A172 (cell line): ENCODE results near the gene OSBPL7. TPM values are rescaled to one million over a fixed set of nuclear protein-coding genes. Genes with fewer than 3 reads are reported as not detected.

Experiments
- DNase-seq: peaks from one replicate; pipeline ENCODE4 v3.0.0-alpha.2; 2015; ENCODE audit warnings: low spot score
- total RNA-seq: library from RNA; depleted of rRNA; stranded (reverse); fragments of >200 nt; shearing (Covaris generic); gene quantifications from 2 replicates; pipeline ENCODE4 v1.2.3, GENCODE V29; 2014

The OSBPL7 gene
- total RNA-seq, 1 experiment from 2014 or later, result 19.1 TPM

DNA sequence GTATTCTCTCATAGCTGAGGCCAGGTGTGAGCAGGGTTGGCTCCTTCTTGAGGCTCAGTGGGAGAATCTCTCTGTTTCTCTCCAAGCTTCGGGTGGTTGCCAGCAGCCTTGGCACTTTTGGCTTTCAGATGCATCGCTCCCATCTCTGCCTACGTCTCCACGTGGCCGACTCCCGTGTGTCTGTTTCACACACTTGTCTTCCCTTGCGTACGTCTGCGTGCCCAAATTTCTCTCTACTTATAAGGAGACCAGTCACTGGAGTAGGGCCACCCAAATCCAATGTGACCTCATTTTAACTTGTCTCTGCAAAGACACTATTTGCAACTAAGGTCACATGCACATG lies 14.7 kb downstream of the OSBPL7 start:
- DNase-seq, result no peak

DNA sequence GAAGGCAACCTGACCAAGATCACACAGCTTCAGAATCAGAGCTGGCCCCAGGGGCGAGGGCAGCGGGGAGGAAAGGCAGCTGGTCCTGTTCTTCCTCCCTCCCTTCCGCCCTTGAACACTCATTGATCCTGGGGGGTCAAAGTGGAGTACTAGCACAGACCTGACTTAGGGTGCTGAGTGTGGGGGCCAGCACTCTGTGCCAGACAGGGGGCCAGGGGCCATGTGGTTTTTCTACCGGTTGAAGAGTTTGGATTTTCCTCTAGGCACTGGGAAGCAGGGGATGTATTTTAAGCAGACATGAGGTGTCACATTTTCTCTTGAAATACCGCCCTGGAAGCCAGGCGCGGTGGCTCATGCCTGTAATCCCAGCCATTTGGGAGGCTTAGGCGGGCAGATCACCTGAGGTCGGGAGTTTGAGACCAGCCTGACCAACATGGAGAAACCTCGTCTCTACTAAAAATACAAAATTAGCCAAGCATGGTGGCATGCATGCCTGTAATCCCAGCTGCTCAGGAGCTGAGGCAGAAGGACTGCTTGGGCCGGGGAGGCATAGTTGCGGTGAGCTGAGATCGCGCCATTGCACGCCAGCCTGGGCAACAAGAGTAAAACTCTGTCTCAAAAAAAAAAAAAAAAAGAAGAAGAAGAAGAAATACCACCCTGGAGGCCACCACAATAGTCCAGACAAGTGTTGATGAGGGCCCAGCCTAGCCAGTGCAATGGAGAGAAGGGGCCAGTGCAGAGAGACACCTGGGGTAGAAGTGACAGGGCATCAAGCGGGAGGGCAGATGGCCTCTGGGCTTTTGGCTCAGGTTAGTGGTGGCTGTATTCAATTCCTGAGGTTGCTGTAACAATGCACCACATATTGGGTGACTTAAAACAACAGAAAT lies 15.3 kb downstream of the OSBPL7 start:
- DNase-seq, result no peak

DNA sequence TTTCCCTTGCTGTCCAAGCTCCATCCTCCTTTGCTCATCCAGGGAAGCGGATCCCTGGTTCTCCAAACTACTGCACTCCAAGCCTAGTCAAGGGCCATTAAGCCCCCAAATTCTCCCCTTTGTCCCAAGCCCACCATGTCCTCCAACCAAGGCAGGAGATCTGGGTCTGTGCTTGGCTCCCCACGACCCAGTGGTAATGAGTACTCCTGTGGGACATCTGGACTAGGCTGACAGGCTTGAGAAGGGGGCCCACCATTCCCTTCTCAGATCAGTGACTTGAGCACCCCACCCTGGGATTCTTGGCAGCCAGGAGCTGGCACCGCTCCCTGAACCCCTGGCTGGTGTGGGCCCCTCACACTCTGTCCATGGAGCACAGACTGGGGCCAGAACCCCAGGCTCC lies 17.1 kb downstream of the OSBPL7 start:
- DNase-seq, result no peak

DNA sequence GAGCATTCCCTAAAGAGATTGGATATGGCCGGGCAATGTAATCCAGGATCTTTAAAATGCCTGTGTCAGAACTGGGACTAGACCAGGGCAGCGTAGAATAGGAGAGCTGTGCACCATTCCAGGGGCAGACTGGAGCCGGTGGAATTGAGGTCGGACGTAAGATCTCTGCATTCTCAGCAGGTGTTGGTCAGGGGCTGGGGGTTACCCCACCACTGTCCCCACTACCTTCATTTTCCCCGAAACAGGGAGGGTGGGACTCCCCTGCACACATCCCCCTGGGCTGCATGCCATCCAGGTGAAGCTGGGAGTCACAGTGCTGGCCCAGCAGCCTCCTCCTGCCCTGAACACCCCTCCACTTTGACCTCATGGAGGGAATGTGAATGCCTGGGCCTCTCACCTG lies 17.8 kb downstream of the OSBPL7 start:
- no peak for DNase-seq

DNA sequence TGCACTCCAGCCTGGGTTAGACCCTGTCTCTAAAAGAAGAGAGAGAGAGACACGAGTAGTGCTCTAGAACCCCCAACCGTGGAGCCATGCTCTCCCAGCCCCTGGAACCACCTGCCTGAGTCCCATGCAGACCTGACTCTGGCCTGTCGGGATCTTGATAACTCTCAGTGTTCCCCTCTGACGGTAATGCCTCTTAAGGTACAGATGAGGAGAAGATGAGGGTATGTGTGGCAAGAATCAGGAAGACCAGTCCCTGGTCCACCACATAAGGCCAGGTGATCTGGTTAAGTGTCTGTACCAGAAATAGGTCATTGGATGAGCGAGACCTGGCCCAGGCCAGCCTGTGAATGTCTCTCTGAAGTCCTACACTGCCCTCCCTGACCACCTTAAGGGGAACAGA lies 18.4 kb downstream of the OSBPL7 start:
- DNase-seq, result no peak

DNA sequence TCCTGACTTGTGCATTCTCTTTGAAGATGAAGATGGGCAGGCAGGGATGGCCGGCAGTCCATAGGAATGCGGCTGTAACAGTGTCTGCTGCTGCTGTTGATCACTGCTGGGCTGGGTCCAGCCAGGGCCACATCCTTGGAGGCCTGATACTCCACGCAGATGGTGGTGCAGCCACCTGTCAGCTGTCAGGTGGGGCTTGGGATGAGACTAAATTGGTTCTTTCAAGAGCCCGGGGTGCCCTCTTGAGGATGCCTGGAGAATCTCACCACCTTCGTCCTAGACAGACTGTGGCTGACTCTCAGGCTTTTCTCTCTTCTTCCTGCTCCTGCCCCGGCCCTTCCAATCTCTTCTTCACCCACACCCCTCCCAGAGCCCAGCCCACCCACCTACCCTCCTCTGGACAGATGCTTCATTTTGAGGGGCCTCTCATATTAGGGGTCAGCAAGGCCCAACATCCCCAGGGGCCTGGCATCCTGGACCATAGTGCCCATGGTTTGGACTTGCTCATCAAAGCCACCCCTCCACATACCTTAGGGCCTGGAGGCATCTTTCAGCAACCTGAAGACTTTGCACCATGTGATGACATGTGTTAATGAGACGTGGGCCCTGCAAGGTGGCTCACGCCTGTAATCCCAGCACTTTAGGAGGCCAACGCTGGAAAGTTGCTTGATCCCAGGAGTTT lies 19.1 kb downstream of the OSBPL7 start:
- peak; percentile 76 for DNase-seq

DNA sequence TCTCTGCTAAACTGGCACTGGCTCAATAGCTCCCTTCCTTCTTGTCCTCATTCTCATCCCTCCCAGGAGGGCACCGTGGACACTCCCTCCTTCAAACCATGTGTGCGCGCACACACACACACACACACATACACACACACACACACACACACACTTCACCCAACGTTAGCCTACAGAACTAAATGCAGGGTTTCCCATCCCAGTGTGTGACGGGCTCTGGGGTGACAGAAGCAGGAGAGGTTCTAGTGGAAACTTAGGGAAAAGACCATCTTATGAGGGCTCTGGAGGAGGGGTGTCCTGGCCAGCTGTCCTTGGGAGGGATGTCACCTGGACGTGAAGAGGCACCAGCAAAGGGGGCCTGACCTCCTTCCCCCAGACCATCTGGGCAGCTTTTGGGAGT lies 19.7 kb downstream of the OSBPL7 start:
- DNase-seq, result no peak

DNA sequence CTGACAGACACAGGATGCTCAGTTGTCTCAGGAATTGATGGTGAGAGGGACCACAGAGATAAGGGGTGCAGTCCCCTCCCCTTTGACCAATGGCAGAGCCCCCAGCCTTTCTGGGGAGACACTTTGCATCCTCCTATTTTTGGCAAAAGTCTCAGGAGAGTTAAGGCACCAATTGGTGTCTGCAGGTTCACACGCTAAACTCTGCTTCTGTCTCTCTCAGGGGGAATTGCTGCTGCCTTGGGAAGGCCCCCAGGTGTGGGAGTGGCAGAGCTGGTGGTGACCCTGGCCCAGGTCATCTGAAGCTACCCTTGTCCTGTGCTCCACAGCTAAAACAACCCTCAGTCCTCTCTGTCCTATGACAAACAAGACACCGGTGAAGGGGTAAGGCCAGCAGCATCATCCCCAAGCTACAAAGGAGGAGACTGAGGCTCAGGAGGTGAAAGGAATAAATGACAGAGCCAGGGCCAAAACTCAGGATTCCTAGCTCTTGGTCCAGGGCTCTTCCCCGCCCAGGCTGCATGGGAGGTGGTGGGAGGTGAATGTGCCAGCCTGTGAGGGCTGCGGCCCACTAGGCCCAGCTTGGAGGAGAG lies 20.3 kb downstream of the OSBPL7 start:
- no peak for DNase-seq

DNA sequence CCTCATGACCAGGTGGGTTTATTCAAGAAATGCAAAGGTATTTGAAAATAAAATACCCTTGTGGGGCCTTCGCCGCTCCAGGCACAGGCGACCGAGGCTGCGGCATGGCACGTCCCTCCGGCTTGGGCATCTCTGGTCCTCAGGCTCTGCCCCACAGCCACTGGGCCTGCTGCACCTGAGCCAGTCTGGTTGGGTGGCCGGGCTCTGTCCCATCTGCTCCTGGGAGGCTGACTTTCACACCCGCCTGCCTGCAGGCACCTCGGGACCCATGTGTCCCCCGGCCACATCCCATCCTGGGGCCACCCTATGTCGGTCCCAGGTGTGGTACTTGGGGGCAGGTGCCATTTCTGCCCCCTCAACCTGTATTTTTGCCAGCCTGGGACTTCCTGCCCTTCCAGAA lies 20.9 kb downstream of the OSBPL7 start:
- no peak for DNase-seq

DNA sequence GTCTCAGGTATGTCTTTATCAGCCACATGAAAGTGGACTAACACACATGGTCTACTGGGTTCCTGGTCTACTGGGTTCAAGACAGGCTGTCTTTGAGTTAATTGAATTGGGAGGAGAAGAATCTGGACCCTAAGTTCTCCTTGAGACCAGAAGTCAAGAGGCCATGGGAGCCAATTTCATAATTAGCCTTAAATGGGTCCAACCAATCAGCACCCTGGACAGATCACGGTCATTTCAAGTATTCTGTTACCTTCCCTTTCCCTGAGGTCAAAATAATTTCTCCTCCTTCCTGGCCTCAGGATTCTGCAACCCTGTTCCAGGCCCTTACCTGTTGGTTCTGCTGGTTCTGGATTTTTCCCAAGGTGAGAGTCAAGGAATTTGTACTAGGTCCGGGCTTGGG lies 23.8 kb downstream of the OSBPL7 start:
- no peak for DNase-seq

DNA sequence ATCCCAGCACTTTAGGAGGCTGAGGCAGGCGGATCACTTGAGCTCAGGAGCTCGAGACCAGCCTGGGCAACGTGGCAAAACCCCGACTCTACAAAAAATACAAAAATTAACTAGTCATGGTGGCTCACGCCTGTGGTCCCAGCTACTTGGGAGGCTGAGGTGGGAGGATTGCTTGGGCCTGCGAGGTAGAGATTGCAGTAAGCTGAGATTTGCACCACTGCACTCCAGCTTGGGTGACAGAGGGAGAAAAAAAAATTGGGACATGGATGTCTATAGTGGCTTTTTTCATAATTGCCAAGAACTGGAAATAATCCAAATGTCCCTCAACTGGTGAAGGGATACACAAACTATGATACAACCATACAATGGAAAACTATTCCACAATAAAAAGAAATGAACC lies 28.6 kb downstream of the OSBPL7 start:
- no peak for DNase-seq

DNA sequence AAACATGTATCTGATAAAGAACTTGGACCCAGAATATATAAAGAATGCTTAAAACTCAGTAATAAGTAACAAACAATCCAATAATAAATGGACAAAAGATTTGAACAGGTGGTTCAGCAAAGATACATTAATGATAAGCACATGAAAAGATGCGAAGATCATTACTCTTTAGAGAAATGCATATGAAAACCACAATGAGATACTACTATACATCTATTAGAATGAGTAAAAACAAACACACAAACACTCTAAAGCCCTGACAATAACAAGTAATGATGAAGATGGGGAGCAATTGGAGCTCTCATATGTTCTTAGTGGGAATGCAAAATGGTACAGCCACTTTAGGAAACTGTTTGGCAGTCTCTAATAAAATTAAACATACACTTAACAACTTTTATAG lies 29.1 kb downstream of the OSBPL7 start:
- DNase-seq, result no peak

DNA sequence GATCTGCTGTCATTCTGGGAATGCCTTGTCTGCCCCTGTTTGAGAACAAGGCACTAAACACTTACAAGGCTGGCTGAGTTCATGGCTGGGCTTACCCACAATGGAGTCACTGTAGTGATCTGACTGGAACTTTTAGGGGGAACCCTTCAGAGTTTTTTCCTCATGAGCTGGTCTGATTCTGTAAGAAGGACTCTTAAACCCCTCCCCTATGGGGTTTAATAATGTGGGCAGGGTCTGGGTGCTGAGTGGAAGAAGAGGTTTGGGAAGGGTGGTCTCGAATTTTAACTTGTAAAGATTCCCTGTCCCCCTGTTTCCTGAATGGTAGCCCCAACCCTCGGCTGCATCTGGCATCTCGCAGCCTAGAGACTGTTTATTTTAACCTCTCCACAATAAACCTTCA lies 30.6 kb downstream of the OSBPL7 start:
- DNase-seq, result no peak

DNA sequence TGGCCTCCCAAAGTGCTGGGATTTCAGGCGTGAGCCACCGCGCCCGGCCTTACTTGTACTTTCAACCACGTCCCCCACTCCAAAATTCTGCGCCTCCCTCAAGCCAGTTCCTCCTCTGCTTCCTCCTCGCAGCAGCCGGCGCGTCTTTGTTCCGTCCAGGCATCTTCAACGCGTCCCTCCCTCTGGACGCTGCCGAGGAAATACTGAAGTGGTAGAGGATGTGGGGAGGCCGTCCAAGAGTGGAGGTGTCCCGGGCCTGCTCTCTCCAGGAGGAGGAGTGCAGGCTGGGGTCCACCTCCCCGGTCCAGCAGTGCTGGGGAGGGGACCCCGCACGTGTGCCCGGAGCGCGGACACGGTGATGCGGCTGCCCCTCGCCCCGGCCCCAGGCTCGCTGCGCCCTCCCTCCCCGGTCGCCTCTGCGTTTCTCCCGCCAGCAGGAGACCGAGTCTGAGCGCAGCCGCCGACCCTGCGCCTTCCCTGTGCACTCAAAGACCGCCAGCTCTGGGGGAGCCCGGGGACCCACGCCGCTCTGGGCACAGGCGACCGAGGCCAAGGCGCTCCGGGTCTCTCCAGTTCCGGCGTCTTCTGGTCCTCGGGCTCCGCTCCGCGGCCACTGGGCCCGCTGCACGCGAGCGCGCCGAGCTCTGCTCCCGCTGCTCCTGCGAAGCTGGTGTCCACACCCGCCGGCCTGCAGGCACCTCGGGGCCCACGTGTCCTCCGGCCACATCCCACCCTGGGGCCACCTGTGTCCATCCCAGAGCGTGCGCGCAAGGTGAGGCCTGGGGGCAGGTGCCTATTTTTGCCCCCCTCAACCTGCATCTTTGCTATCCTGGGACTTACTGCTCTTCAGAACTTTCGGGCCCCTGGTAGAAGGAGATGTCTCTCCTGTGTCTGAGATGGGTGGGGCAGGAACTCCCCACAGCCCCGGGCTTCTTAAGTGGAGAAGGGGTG lies 31.7 kb downstream of the OSBPL7 start:
- no peak for DNase-seq

DNA sequence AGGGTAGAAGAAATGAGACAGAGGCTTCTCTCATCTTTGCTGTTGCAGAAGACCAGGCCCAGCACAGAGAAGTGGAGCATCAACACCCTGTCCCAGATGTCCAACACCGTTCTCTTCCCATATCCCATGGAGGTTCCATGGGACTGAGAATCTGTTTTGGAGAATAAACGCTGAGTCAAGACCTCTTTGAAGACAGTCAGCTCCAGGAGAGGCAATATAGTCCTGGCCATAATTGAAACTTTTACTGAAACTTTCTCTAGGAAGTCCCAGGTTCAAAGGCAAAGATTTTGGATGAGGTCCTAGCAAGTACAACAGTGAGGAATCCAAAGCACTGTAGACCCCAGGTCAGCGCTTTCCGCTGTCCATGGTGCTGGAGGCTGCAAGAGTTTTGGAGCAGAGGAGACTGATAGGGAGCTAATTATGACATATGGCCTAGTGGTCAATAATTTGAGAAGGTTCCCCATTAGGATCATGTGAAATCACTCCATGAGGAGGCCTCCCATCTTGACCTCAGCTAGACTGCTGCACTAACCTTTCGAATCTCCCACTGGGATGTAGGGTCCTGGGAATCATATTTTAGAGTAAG lies 36.0 kb downstream of the OSBPL7 start:
- DNase-seq, result no peak

DNA sequence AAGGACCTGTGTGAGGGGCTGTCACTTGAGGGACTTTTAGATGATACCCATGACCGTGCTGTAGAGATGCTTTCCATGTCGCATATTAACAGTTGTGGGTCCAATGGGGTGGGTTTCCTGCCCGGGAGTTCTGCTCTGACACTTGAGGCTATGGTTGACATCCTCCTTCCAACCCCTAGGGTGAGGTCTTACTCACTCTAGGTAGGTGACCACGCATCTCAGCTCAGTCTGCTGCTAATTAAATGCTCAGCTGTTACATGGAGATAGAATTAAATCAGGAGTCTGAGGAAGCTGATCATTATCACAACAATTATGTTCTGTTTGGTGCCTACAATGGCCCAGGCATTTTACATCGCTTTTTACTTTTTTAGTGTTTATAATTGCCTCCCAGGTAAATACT lies 40.2 kb downstream of the OSBPL7 start:
- DNase-seq, result no peak

DNA sequence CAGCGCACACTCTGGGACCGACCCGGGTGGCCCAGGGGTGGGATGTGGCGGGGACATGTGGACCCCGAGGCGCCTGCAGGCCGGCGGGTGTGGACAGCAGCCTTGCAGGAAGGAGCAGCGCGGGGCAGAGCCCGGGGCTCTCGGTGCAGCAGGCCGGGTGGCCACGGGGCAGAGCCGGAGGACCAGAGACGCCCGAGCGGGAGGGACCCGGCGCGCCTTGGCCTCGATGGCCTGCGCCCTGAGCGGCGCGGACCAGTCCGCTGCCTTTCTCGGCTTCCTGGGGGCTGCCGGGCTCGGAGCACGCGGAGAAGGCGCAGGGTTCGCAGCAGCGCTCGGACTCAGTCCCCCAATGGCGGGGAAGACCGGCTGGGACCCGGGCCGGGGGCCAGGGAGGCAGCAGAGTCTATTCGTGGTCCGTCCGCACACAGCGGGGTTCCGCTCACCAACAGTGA lies 43.4 kb downstream of the OSBPL7 start:
- DNase-seq, result no peak

DNA sequence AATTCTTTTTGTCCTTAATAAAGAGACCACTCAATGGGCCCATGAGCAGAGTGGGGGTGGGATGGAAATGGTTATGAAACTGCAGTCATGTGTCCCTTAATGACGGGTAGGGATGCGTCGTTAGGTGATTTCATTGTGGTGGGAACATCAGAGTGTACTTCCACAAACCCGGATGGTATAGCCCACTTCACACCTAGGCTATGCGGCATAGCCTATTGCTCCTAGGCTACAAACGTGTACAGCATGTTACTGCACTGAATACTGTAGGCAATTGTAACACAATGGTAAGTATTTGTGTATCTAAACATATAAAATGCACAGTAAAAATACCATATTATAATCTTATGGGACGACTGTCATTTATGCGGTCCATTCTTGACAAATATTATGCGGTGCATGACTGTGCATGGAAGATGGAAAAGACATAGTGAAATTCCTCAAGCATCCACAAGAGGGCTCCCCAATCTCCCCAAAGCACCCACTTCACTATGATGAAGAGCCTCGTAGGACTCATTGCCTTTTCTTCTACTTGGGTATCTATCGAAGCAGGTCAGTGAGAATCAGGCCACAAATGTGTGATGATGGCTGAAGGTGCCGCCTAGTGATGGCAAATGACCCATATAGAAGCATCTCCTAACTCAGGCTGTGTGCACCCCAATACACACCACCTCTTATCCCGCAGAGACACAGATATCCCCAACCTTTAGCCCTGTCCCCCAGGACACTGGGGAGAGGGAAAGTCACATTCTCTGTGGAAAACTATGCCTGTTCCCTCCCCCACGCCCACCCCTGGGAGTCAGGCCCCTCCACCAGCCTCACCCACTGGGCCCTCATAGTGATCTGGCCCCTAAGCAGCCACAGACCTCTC lies 45.0 kb downstream of the OSBPL7 start:
- DNase-seq, result peak; percentile 68

DNA sequence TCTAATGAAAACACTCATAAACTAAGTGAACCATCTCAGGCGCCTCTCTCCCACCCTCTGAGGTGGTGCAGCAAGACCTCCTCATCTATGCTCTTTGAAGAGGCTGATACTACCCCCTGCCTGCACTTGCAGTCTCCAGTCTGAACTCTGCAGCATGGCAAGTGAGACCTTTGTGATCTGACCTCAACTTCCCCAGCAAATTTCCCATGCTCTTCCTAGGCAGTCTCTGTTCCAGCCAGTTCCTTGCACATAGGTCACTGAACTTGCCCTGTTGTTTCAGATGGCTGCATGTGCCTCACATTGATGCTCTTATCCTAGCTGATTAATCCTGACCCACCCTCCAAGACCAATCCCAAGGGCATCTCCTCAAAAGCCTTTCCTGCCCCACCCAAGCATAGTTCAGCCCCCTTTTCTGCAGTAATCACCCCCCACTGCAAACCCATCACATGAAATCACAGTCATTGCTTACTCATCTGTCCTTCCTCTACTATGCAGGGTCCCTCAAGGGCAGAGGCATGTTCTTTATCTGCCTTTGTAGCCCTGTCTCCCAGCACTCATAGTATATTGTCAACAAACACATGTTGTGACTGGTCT lies 46.5 kb downstream of the OSBPL7 start:
- no peak for DNase-seq

DNA sequence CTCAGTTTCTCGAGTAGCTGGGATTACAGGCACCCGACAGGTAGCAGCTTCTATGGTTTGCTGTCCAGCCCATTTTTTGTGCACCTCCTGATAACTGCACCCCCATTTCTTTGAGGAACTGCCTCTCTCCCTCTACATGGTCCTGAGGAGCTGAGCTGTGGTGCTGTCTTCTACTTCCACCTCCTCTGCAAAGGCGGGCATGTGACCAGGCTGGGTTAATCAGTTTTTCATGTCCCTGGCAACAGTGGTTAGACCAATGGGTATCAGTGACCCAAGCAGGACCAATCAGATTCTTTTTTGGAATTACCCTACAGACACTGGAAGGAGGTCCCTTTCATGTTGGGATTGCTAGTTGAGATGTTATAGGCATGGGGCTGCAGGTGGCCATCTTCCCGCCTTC lies 47.3 kb downstream of the OSBPL7 start:
- DNase-seq, result no peak
